Upper lobe of left lung (tissue), 4 donors: ENCODE results near the gene CLK3.

Experiments
- CTCF ChIP-seq, 6 experiments: fragments of 450-650 bp in 4 of 6; fragments of 200-600 bp in 2 of 6; sonication (generic) in 2 of 6; IDR thresholded peaks; one replicate each; pipeline ENCODE4 v1.5.1; 2016 to 2019; ENCODE audit warnings: antibody characterized with exemption in 6 of 6
- EP300 ChIP-seq, 4 donors: sonication (generic); formaldehyde crosslinking; IDR thresholded peaks; one replicate each; pipeline ENCODE4 v1.5.1; 2017; ENCODE audit warnings: antibody characterized with exemption in 4 of 4, control low read depth in 2 of 4
- POLR2A ChIP-seq, 4 donors: fragments of 450-650 bp; IDR thresholded peaks; one replicate each; pipeline ENCODE4 v1.5.1; 2016 to 2017; ENCODE audit warnings: antibody characterized with exemption in 4 of 4, mild to moderate bottlenecking in 2 of 4
- POLR2AphosphoS5 ChIP-seq, 2 donors: sonication (generic); formaldehyde crosslinking; IDR thresholded peaks; one replicate each; pipeline ENCODE4 v1.5.1; 2017; ENCODE audit warnings: antibody characterized with exemption in 2 of 2

- TF ChIP-seq POLR2AphosphoS5 (IDR thresholded peaks at IDR 0.05) = no peak
- no peak for TF ChIP-seq CTCF (IDR thresholded peaks at IDR 0.05)
- TF ChIP-seq POLR2A (IDR thresholded peaks at IDR 0.05) = no peak
- no peak for TF ChIP-seq EP300 (IDR thresholded peaks at IDR 0.05)
Measured at GRCh38 chr15:74595271-74595670, 20.4 kb upstream of the CLK3 start.
